ENCODE data around the gene SLC38A8. TPM values are rescaled to one million over a fixed set of nuclear protein-coding genes. Genes with fewer than 3 reads are reported as not detected.

SLC38A8 gene
- total and polyA plus RNA-seq, 12 donors = 0.45 to 30.8 (median 3.2) TPM; not detected in 8

GRCh38 chr16:84050316-84050715 is 7.7 kb upstream of the SLC38A8 start:
- Histone ChIP-seq H3K4me1 (peaks cover 0 to 10% (median 6%) of the 10 kb centered on the region in 9 donors), H3K9me3 (no peaks in the 10 kb centered on the region), H3K27me3 (peaks cover 0 to 1% (median 0%) of the 10 kb centered on the region in 7 donors), H3K36me3 (peaks cover 0 to 62% (median 29%) of the 10 kb centered on the region in 9 donors), H3K4me3 (no peak overlapping the region), H3K27ac (no peak overlapping the region)
- intact Hi-C loops (cut with DNase I) = no loop called here
- WGBS, 2 donors = 87 to 90% methylated on average over 9 of the region's 9 CpGs
- DNase-seq = no peak
- no peak for TF ChIP-seq CTCF (IDR thresholded peaks at IDR 0.05)
- no peak for ATAC-seq

- Histone ChIP-seq H3K36me3 (peaks cover 0 to 54% (median 22%) of the 10 kb centered on the region in 9 donors), H3K27ac (no peak overlapping the region), H3K4me3 (no peak overlapping the region), H3K27me3 (peaks cover 0 to 7% (median 0%) of the 10 kb centered on the region in 7 donors), H3K4me1 (peaks cover 0 to 5% (median 0%) of the 10 kb centered on the region in 9 donors), H3K9me3 (no peaks in the 10 kb centered on the region)
- no peak for TF ChIP-seq CTCF (IDR thresholded peaks at IDR 0.05)
- WGBS, 2 donors = 81 to 85% methylated on average over 13 of the region's 13 CpGs
- ATAC-seq (peak in 1 of 8 donors; percentile 15), DNase-seq (no peak)
- intact Hi-C loops (cut with DNase I) = loop anchor here in 1 of 10 donors (10.0 kb wide), 2 partner anchors 75 to 225 kb away; no protein-coding TSS in a partner anchor
These were observed 6.9 kb upstream of the SLC38A8 start for GRCh38 chr16:84049403-84050060.

DNA sequence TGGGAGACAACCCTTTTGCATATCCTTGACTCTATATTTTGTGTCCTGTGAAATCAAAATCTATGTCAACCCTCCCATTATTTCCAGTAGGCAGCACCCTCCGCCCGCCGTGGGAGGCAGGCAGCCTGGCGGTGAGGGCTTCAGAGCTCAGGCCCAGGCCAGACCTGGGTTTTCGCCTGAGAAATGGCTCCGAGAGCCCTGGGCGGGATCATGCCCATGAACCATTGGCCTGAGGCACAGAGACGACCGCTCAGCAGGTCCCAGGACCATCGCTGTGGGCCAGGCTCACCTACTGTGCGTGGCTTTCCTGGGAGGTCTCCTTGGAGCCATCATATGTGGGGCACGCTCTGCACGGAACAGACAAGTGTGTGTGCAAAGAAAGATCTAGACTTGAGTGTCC is 6.3 kb upstream of the SLC38A8 start:
- Histone ChIP-seq H3K27me3 (peaks cover 0 to 14% (median 0%) of the 10 kb centered on the region in 7 donors), H3K27ac (no peak overlapping the region), H3K9me3 (no peaks in the 10 kb centered on the region), H3K36me3 (peaks cover 0 to 48% (median 15%) of the 10 kb centered on the region in 9 donors), H3K4me3 (no peak overlapping the region), H3K4me1 (peaks cover 0 to 6% (median 3%) of the 10 kb centered on the region in 9 donors)
- TF ChIP-seq CTCF (IDR thresholded peaks at IDR 0.05) = no peak
- ATAC-seq (no peak), DNase-seq (no peak)
- WGBS, 2 donors = 94 to 95% methylated on average over 13 of the region's 13 CpGs
- intact Hi-C loops (cut with DNase I) = loop anchor here in 1 of 10 donors (10.0 kb wide), 2 partner anchors 74 to 224 kb away; no protein-coding TSS in a partner anchor

DNA sequence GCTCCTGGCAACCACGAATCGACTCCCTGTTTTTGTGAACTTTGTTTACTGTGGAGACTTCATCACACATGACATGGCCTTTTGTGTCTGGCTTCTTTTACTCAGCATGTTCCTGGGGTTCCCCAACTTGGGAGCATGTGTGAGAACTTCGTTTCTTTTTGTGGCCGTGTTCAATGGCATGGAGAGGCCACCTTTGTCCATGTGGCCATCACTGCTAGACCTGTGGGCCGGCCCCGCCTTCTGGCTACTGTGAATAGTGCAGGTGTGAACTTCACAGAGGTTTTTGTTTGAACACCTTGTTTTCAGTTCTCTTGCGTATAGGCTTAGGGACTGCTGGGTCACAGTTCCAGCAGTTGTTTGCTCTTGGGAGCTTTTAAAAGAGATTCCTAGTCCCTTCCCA is 5.7 kb upstream of the SLC38A8 start:
- TF ChIP-seq CTCF (IDR thresholded peaks at IDR 0.05) = no peak
- Histone ChIP-seq H3K4me3 (no peak overlapping the region), H3K27me3 (peaks cover 0 to 20% (median 0%) of the 10 kb centered on the region in 7 donors), H3K27ac (no peak overlapping the region), H3K9me3 (no peaks in the 10 kb centered on the region), H3K4me1 (peaks cover 0 to 12% (median 5%) of the 10 kb centered on the region in 9 donors), H3K36me3 (peaks cover 0 to 42% (median 9%) of the 10 kb centered on the region in 9 donors)
- DNase-seq (no peak), ATAC-seq (no peak)
- 83 to 87% methylated on average over 7 of the region's 7 CpGs for WGBS, 2 donors
- intact Hi-C loops (cut with DNase I) = loop anchor here in 1 of 10 donors (10.0 kb wide), 2 partner anchors 73 to 223 kb away; no protein-coding TSS in a partner anchor
